Transverse colon (tissue), 4 donors: ENCODE data around the gene DNAJC19. TPM values are rescaled to one million over a fixed set of nuclear protein-coding genes. Genes with fewer than 3 reads are reported as not detected.

Experiments
- DNase-seq: peaks from one replicate; pipeline ENCODE4 v3.0.0-alpha.2; 2019
- H3K27ac ChIP-seq, 4 donors: fragments of 200-600 bp; sonication (generic); 2 replicates each; pipeline ENCODE4 v1.5.1; 2016 to 2018; ENCODE audit warnings: inconsistent platforms in 4 of 4
- H3K27me3 ChIP-seq: fragments of 200-600 bp; sonication (generic); 2 replicates; pipeline ENCODE4 v1.5.1; 2017; ENCODE audit warnings: inconsistent platforms
- H3K36me3 ChIP-seq, 4 donors: fragments of 200-600 bp; sonication (generic); 2 replicates each; pipeline ENCODE4 v1.5.1; 2017 to 2019; ENCODE audit warnings: inconsistent platforms in 4 of 4
- H3K4me1 ChIP-seq, 4 donors: fragments of 200-600 bp; sonication (generic); 2 replicates each; pipeline ENCODE4 v1.5.1; 2017 to 2020; ENCODE audit warnings: inconsistent platforms in 4 of 4
- H3K4me3 ChIP-seq, 4 donors: fragments of 200-600 bp; sonication (generic); 1 replicate in 1 of 4; 2 replicates in 3 of 4; pipeline versions ENCODE4 v1.5.1 to v1.6.1; 2017 to 2019; ENCODE audit warnings: inconsistent platforms in 4 of 4
- H3K9me3 ChIP-seq, 2 donors: fragments of 200-600 bp; sonication (generic); 2 replicates each; pipeline ENCODE4 v1.5.1; 2017 to 2019; ENCODE audit warnings: inconsistent platforms in 2 of 2
- CTCF ChIP-seq, 5 experiments: fragments of 200-600 bp in 3 of 5; fragments of 450-650 bp in 2 of 5; sonication (generic) in 3 of 5; IDR thresholded peaks; 1 replicate in 2 of 5; 2 replicates in 3 of 5; pipeline ENCODE4 v1.5.1; 2016 to 2017; ENCODE audit warnings: antibody characterized with exemption in 5 of 5, inconsistent platforms in 3 of 5, mild to moderate bottlenecking in 2 of 5, moderate library complexity in 1 of 5
- EP300 ChIP-seq: sonication (generic); formaldehyde crosslinking; IDR thresholded peaks from one replicate; pipeline ENCODE4 v1.6.1; 2017; ENCODE audit warnings: antibody characterized with exemption, low read depth
- POLR2A ChIP-seq: fragments of 450-650 bp; IDR thresholded peaks from one replicate; pipeline ENCODE4 v1.6.1; 2016; ENCODE audit warnings: antibody characterized with exemption, mild to moderate bottlenecking, moderate library complexity
- POLR2AphosphoS5 ChIP-seq, 3 donors: sonication (generic); formaldehyde crosslinking; IDR thresholded peaks; one replicate each; pipeline ENCODE4 v1.6.1; 2016; ENCODE audit warnings: antibody characterized with exemption in 3 of 3
- WGBS, 2 donors: methylation state at CpG; one replicate each; pipeline ENCODE4 v1.1.5; 2018; ENCODE audit warnings: low coverage in 1 of 2; 5-methylcytosine and 5-hydroxymethylcytosine counted together
- in situ Hi-C, 4 donors: fragments of 200-750 bp; cut with MboI; loops; one replicate each; pipeline versions ENCODE4 v1.15.0 to v1.15.1; 2017; ENCODE audit warnings: low sequenced_read_pairs in 3 of 4, low pct_ligation_motif_present in 1 of 4, low pct_unique_long_range_greater_than_20kb in 1 of 4
- intact Hi-C: fragments of 100-400 bp; cut with DNase I; formaldehyde crosslinking; loops from one replicate; pipeline ENCODE4 v1.15.1; 2023; ENCODE audit warnings: low total_unique reads
- total RNA-seq, 4 donors: library from RNA; depleted of rRNA; stranded (reverse); fragments of >200 nt; gene quantifications; one replicate each; pipeline ENCODE4 v1.1.0, GENCODE V29; 2016

Gene DNAJC19
- total RNA-seq, 4 donors from 2014 or later = 21.7 to 49.4 (median 30.9) TPM

DNA sequence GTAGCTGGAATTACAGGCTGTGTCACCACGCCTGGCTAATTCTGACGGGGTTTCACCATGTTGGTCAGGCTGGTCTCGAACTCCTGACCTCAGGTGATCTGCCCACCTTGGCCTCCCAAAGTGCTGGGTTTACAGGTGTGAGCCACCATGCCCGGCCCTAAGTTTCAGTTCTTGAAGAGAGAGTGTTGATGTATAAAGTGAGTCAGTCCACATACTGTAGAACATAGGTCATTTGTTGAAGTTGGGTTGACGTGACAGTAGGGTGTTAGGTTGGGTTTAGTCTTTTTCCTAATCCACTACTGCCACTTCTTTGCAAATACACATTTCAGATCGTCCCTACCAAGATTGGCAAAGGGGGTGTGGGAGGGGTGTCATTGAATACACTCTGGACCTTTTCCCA lies 15.2 kb downstream of the DNAJC19 start:
- no peaks in the 10 kb centered on the region for H3K27me3 ChIP-seq
- in situ Hi-C loops = no loop called here
- DNase-seq = no peak
- H3K4me3 ChIP-seq = no peak overlapping the region
- H3K9me3 ChIP-seq = no peaks in the 10 kb centered on the region
- no peak overlapping the region for H3K27ac ChIP-seq
- intact Hi-C loops = no loop called here
- TF ChIP-seq CTCF (IDR thresholded peaks at IDR 0.05) = no peak
- TF ChIP-seq POLR2A = no peak
- TF ChIP-seq POLR2AphosphoS5 (IDR thresholded peaks at IDR 0.05) = no peak
- TF ChIP-seq EP300 = no peak
- no peaks in the 10 kb centered on the region for H3K4me1 ChIP-seq
- peaks cover 0 to 22% (median 7%) of the 10 kb centered on the region in 4 donors for H3K36me3 ChIP-seq
- 78 to 90% methylated on average over 2 to 6 of the region's 6 CpGs for WGBS, 2 donors

GRCh38 chr3:180973543-180973942 lies 16.0 kb downstream of the DNAJC19 start:
- in situ Hi-C loops = no loop called here
- TF ChIP-seq POLR2AphosphoS5 (IDR thresholded peaks at IDR 0.05) = no peak
- no peak for TF ChIP-seq POLR2A
- no peak for TF ChIP-seq CTCF (IDR thresholded peaks at IDR 0.05)
- TF ChIP-seq EP300 = no peak
- H3K9me3 ChIP-seq = no peaks in the 10 kb centered on the region
- intact Hi-C loops = no loop called here
- no peak for DNase-seq
- H3K4me3 ChIP-seq = no peak overlapping the region
- WGBS, 2 donors = 64 to 70% methylated on average over 2 of the region's 2 CpGs
- peaks cover 0 to 30% (median 10%) of the 10 kb centered on the region in 4 donors for H3K36me3 ChIP-seq
- no peaks in the 10 kb centered on the region for H3K27me3 ChIP-seq
- H3K4me1 ChIP-seq = no peaks in the 10 kb centered on the region
- H3K27ac ChIP-seq = no peak overlapping the region

DNA sequence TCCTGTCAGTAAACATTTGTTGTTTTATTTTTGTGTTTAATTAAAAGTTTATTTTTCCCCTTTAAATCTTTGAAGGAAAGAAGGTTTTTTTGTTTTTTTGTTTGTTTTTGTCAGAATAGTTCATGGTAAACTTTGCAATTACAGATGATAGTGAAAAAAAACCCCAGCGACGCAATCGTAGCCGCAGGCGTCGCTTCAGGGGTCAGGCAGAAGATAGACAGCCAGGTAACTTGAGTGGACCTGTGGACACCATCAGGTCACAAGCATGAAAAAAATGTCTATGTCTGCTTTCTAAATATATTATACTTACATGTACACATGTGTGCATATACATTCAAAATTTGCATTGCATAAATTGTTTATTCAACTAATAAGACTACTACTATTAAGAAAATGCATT lies 18.6 kb downstream of the DNAJC19 start:
- DNase-seq = no peak
- H3K9me3 ChIP-seq = no peaks in the 10 kb centered on the region
- TF ChIP-seq EP300 (no peak), CTCF (IDR thresholded peaks at IDR 0.05) (no peak), POLR2AphosphoS5 (IDR thresholded peaks at IDR 0.05) (no peak), POLR2A (no peak)
- in situ Hi-C loops = no loop called here
- H3K4me1 ChIP-seq = no peaks in the 10 kb centered on the region
- H3K4me3 ChIP-seq = no peak overlapping the region
- peaks cover 0 to 42% (median 12%) of the 10 kb centered on the region in 4 donors for H3K36me3 ChIP-seq
- H3K27me3 ChIP-seq = no peaks in the 10 kb centered on the region
- WGBS, 2 donors = 98 to 100% methylated on average over 6 of the region's 6 CpGs
- H3K27ac ChIP-seq = no peak overlapping the region
- intact Hi-C loops = no loop called here

DNA sequence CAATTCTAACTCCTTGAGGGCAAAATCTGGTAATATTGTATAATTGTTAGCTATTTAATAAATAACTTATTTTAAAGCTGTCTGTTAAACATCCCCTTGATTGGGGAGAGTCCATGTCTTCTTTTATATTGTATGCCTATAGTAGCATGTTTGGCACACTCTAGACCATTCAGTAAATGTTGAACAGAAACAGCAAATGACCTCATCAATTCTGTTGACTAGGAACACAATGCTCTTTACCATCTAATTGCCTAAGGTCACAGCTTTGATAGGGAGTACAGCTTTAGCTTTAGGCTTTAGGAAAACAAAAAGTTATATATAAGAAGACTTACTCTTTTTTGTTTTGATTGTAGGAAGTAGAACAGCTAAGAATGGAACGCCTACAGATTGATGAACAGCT lies 27.0 kb downstream of the DNAJC19 start:
- no peak overlapping the region for H3K27ac ChIP-seq
- H3K4me1 ChIP-seq = no peaks in the 10 kb centered on the region
- DNase-seq = no peak
- no peak overlapping the region for H3K4me3 ChIP-seq
- intact Hi-C loops = no loop called here
- TF ChIP-seq POLR2AphosphoS5 (IDR thresholded peaks at IDR 0.05) = no peak
- TF ChIP-seq EP300 = no peak
- no peak for TF ChIP-seq CTCF (IDR thresholded peaks at IDR 0.05)
- in situ Hi-C loops = no loop called here
- WGBS, 2 donors = 92 to 93% methylated on average over 1 of the region's 1 CpG
- H3K36me3 ChIP-seq = peaks cover 0 to 65% (median 19%) of the 10 kb centered on the region in 4 donors
- H3K27me3 ChIP-seq = no peaks in the 10 kb centered on the region
- no peaks in the 10 kb centered on the region for H3K9me3 ChIP-seq
